K562 (cell line): ENCODE results near the gene ANKRD24. TPM values are rescaled to one million over a fixed set of nuclear protein-coding genes. Genes with fewer than 3 reads are reported as not detected.

Source experiments
- AFF1 ChIP-seq, 2 experiments: fragments of 450-650 bp; IDR thresholded peaks; 2 replicates each; pipeline ENCODE4 v1.6.1; 2018; ENCODE audit warnings: mild to moderate bottlenecking in 2 of 2, low read depth in 1 of 2; ENCODE audit not compliant: partially characterized antibody in 2 of 2
- CBX1 ChIP-seq: sonication (generic); IDR thresholded peaks from 2 replicates; pipeline ENCODE4 v1.6.1; 2016; ENCODE audit warnings: antibody characterized with exemption, low read depth, mild to moderate bottlenecking
- ELF2 ChIP-seq: fragments of 250-450 bp; sonication (Bioruptor Pico); IDR thresholded peaks from 2 replicates; pipeline ENCODE4 v1.5.0; 2021; ENCODE audit warnings: mild to moderate bottlenecking
- ILF3 ChIP-seq: fragments of 450-650 bp; IDR thresholded peaks from 2 replicates; pipeline ENCODE4 v1.6.1; 2018; ENCODE audit warnings: antibody characterized with exemption, mild to moderate bottlenecking, moderate library complexity, borderline replicate concordance
- MXD1 ChIP-seq: fragments of 250-450 bp; sonication (Bioruptor Pico); IDR thresholded peaks from 2 replicates; pipeline ENCODE4 v1.8.0; 2021; ENCODE audit warnings: borderline replicate concordance, mild to moderate bottlenecking, moderate library complexity; ENCODE audit not compliant: poor library complexity, severe bottlenecking
- MYNN ChIP-seq, 2 experiments: sonication (generic); formaldehyde crosslinking in 1 of 2; IDR thresholded peaks; 2 replicates each; pipeline versions ENCODE4 v1.5.0 to v1.6.1; 2016 to 2020; ENCODE audit warnings: antibody characterized with exemption in 1 of 2, missing genetic modification reagents in 1 of 2
- NR4A1 ChIP-seq, 2 experiments: fragments of 250-450 bp in 1 of 2; fragments of 450-650 bp in 1 of 2; sonication (Bioruptor Pico) in 1 of 2; IDR thresholded peaks; 2 replicates each; pipeline versions ENCODE4 v1.4.0 to v1.6.1; 2016 to 2020; ENCODE audit warnings: mild to moderate bottlenecking in 2 of 2, missing compliant biosample characterization in 1 of 2, missing genetic modification characterization in 1 of 2, moderate library complexity in 1 of 2
- NUFIP1 ChIP-seq: fragments of 450-650 bp; IDR thresholded peaks from 2 replicates; pipeline ENCODE4 v1.6.1; 2018; ENCODE audit not compliant: partially characterized antibody
- SAFB2 ChIP-seq: fragments of 200-400 bp; formaldehyde crosslinking; IDR thresholded peaks from 2 replicates; pipeline ENCODE4 v1.6.1; 2018; ENCODE audit warnings: borderline replicate concordance, low read length, low read depth, moderate library complexity; ENCODE audit not compliant: severe bottlenecking
- SAP30 ChIP-seq: fragments of 200-600 bp; sonication (generic); IDR thresholded peaks from 2 replicates; pipeline ENCODE4 v1.6.1; 2012; ENCODE audit warnings: borderline replicate concordance, low read depth, mild to moderate bottlenecking, moderate library complexity, low read length, control low read depth, inconsistent platforms; ENCODE audit not compliant: insufficient read depth, poor library complexity, severe bottlenecking
- SMARCC2 ChIP-seq: fragments of 450-650 bp; IDR thresholded peaks from 2 replicates; pipeline ENCODE4 v1.6.1; 2017; ENCODE audit warnings: antibody characterized with exemption, moderate library complexity, mild to moderate bottlenecking, low read depth
- TAL1 ChIP-seq: fragments of 450-650 bp; IDR thresholded peaks from 2 replicates; pipeline ENCODE4 v1.6.1; 2016; ENCODE audit warnings: mild to moderate bottlenecking
- USF2 ChIP-seq: sonication (generic); formaldehyde crosslinking; IDR thresholded peaks from 2 replicates; pipeline ENCODE4 v1.5.0; 2020; ENCODE audit warnings: missing genetic modification reagents
- ZNF239 ChIP-seq: fragments of 250-450 bp; sonication (Bioruptor Pico); IDR thresholded peaks from 2 replicates; pipeline ENCODE4 v1.4.0; 2020; ENCODE audit warnings: mild to moderate bottlenecking
- ZNF644 ChIP-seq: fragments of 200-800 bp; sonication (Bioruptor generic); IDR thresholded peaks from 2 replicates; pipeline ENCODE4 v1.6.1; 2016; ENCODE audit warnings: low read depth, missing genetic modification characterization, missing compliant biosample characterization
- polyA plus RNA-seq, 8 experiments: library from polyadenylated mRNA; depleted of rRNA in 4 of 8; stranded (reverse) in 5 of 8; unstranded in 3 of 8; fragments of >200 nt; fragmentation: Nextera tagmentation in 2 of 8; fragmentation: Illumina TruSeq in 1 of 8; extraction: Ambion mirVana in 2 of 8; extraction: Trizol in 1 of 8; gene quantifications; 2 replicates each; pipeline versions ENCODE4 v1.2.1 to v1.2.3, GENCODE V29; 2011 to 2014; ENCODE audit warnings: inconsistent platforms in 1 of 8, missing spikeins in 1 of 8
- total RNA-seq, 7 experiments: library from RNA; depleted of rRNA in 6 of 7; stranded (reverse); fragments of >200 nt in 6 of 7; fragmentation: Illumina TruSeq in 2 of 7; extraction: Trizol in 2 of 7; gene quantifications; 2 replicates each; pipeline versions ENCODE4 v1.2.1 to v1.2.3, GENCODE V29; 2011 to 2021; ENCODE audit warnings: low replicate concordance in 1 of 7
- TF ChIP-seq, protein P1 (sequence below): fragments of 450-650 bp; IDR thresholded peaks from 2 replicates; pipeline ENCODE4 v1.7.0; 2016; ENCODE audit warnings: borderline replicate concordance
- TF ChIP-seq, protein P2 (sequence below): fragments of 250-450 bp; sonication (Bioruptor Pico); IDR thresholded peaks from 2 replicates; pipeline ENCODE4 v1.8.0; 2022; ENCODE audit warnings: inconsistent platforms, mild to moderate bottlenecking, moderate library complexity, borderline replicate concordance

Gene ANKRD24
- total and polyA plus RNA-seq, 9 of the 15 experiments (the other 6 are each of a cell fraction or from before 2014, with no cell fraction given) = 0.07 to 0.12 (median 0.09) TPM; not detected in 5

DNA sequence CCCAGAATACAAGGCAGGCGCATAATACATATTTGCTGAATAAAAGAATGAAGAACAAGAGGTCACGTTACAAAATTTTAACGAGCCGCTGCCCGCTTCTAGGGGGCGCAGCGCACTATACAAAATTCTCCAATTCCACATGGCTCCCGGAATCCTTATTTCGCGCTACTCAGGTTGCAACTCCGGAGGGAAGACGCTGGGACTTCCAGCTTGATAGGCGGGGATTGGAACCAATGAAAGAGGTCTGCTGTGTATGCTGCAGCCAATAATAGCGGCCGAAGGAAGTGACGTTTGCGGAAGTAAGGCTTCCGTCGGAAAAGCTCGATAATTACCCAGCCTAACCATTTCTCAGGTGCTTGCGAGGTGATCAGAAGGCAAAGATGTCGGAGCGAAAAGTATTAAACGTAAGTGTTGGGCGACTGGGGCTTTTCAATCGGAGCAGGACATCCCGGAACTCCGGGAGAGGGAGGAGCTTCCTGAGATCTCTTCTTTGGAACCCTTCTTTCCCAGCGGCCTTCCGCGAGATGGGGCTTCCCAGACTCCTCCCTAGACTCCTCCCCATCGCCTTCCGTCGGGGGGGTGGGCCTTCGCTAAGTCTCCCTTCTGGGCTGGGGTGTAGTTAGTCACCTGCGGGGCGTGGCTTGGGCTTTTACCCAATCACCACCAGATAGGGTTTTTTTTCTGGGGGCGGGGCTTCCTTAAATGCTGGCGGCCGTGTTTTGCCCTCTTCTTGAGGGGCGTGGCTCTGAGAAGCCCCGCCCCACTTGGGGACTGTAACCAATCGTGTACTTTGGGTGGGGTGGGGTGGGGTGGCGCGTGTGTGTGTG lies 64.5 kb downstream of the ANKRD24 start, which contains the start of gene YJU2 (continued):
- TF ChIP-seq, protein P1, sequence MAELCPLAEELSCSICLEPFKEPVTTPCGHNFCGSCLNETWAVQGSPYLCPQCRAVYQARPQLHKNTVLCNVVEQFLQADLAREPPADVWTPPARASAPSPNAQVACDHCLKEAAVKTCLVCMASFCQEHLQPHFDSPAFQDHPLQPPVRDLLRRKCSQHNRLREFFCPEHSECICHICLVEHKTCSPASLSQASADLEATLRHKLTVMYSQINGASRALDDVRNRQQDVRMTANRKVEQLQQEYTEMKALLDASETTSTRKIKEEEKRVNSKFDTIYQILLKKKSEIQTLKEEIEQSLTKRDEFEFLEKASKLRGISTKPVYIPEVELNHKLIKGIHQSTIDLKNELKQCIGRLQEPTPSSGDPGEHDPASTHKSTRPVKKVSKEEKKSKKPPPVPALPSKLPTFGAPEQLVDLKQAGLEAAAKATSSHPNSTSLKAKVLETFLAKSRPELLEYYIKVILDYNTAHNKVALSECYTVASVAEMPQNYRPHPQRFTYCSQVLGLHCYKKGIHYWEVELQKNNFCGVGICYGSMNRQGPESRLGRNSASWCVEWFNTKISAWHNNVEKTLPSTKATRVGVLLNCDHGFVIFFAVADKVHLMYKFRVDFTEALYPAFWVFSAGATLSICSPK = no peak
- TF ChIP-seq ZNF644 = no peak; the same call in 1 of the 2 replicates
- TF ChIP-seq ELF2 = peak; percentile 99
- TF ChIP-seq TAL1 = no peak
- TF ChIP-seq ZNF239 (CRISPR knock-in tag) = no peak
- TF ChIP-seq NUFIP1 = no peak
- TF ChIP-seq, protein P2, sequence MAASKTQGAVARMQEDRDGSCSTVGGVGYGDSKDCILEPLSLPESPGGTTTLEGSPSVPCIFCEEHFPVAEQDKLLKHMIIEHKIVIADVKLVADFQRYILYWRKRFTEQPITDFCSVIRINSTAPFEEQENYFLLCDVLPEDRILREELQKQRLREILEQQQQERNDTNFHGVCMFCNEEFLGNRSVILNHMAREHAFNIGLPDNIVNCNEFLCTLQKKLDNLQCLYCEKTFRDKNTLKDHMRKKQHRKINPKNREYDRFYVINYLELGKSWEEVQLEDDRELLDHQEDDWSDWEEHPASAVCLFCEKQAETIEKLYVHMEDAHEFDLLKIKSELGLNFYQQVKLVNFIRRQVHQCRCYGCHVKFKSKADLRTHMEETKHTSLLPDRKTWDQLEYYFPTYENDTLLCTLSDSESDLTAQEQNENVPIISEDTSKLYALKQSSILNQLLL (CRISPR knock-in tag) = no peak
- no peak for TF ChIP-seq MYNN (IDR thresholded peaks at IDR 0.05)
- no peak for TF ChIP-seq MYNN (CRISPR knock-in tag; IDR thresholded peaks at IDR 0.05)
- TF ChIP-seq NR4A1 (CRISPR knock-in tag; IDR thresholded peaks at IDR 0.05) = no peak
- TF ChIP-seq NR4A1 (tag; IDR thresholded peaks at IDR 0.05) = no peak
- TF ChIP-seq MXD1 (CRISPR knock-in tag) = no peak
- TF ChIP-seq SAFB2 = no peak
- peak in 1 of 2 experiments; percentile 92 for TF ChIP-seq AFF1 (IDR thresholded peaks at IDR 0.05; ENCODE audit: low read depth in 1 of 2, partially characterized antibody in 2 of 2)
- peak; percentile 38; the same call in 1 of the 2 replicates for TF ChIP-seq USF2 (CRISPR knock-in tag)
- peak; percentile 23; the same call in 1 of the 2 replicates for TF ChIP-seq SMARCC2
- TF ChIP-seq CBX1 = no peak
- no peak for TF ChIP-seq ILF3
- peak; percentile 79 for TF ChIP-seq SAP30
